IPS-20b (cell line): ENCODE results near the gene L1CAM.

Experiments used
- H3K27ac ChIP-seq: one replicate; pipeline ENCODE4 v1.5.1; 2013; ENCODE audit warnings: low read length
- H3K27me3 ChIP-seq: 2 replicates; pipeline ENCODE4 v1.6.1; 2013; ENCODE audit warnings: mild to moderate bottlenecking, low read length, inconsistent platforms; ENCODE audit not compliant: insufficient read depth
- H3K36me3 ChIP-seq: 2 replicates; pipeline ENCODE4 v1.6.1; 2013; ENCODE audit warnings: low read depth, mild to moderate bottlenecking, inconsistent platforms, low read length, moderate library complexity; ENCODE audit not compliant: insufficient read depth
- H3K4me1 ChIP-seq: 2 replicates; pipeline ENCODE4 v1.6.1; 2013; ENCODE audit warnings: mild to moderate bottlenecking, control low read depth, inconsistent platforms, low read length, moderate library complexity; ENCODE audit not compliant: insufficient read depth
- H3K4me3 ChIP-seq: 2 replicates; pipeline ENCODE4 v1.5.1; 2013; ENCODE audit warnings: mild to moderate bottlenecking, low read length, inconsistent platforms
- H3K9ac ChIP-seq: 2 replicates; pipeline ENCODE4 v1.6.1; 2013; ENCODE audit warnings: low read depth, mild to moderate bottlenecking, inconsistent platforms, low read length, moderate library complexity
- H3K9me3 ChIP-seq: 2 replicates; pipeline ENCODE4 v1.6.1; 2013; ENCODE audit warnings: mild to moderate bottlenecking, low read depth, low read length, inconsistent platforms; ENCODE audit not compliant: insufficient read depth

The L1CAM gene

DNA sequence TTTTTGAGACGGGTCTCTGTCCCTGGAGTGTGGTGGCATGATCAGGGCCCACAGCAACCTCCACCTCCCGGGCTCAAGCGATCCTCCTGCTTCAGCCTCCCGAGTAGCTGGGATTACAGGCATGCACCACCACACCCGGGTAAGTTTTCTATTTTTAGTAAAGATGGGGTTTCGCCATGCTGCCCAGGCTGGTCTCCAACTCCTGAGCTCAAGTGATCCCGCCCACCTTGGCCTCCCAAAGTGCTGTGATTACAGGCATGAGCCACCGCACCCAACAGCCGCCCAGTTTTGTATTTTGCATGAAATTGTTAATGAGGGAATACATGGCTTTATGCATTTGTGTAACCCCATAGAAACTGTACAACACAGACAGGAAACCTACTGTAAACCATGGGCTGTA lies 42.9 kb upstream of the L1CAM start:
- Histone ChIP-seq H3K36me3 (peaks cover 11% of the 10 kb centered on the region), H3K9ac (no peak overlapping the region), H3K4me1 (peaks cover 2% of the 10 kb centered on the region; the same call in 1 of the 2 replicates), H3K27ac (no peak overlapping the region), H3K27me3 (no peaks in the 10 kb centered on the region; the same call in 1 of the 2 replicates), H3K4me3 (0 out of 2 replicates have a peak overlapping the region, but pooled peaks have one; percentile 43), H3K9me3 (no peaks in the 10 kb centered on the region)

GRCh38 chrX:153927922-153928760 lies 42.2 kb upstream of the L1CAM start:
- peak overlapping the region; percentile 80 for H3K4me3 ChIP-seq
- peak overlapping the region; percentile 89 for H3K27ac ChIP-seq
- peak overlapping the region; percentile 88; the same call in 1 of the 2 replicates for H3K9ac ChIP-seq
- peaks cover 2% of the 10 kb centered on the region; the same call in 1 of the 2 replicates for H3K4me1 ChIP-seq
- H3K27me3 ChIP-seq, result no peaks in the 10 kb centered on the region; the same call in 1 of the 2 replicates
- H3K36me3 ChIP-seq, result peaks cover 10% of the 10 kb centered on the region
- no peaks in the 10 kb centered on the region for H3K9me3 ChIP-seq

DNA sequence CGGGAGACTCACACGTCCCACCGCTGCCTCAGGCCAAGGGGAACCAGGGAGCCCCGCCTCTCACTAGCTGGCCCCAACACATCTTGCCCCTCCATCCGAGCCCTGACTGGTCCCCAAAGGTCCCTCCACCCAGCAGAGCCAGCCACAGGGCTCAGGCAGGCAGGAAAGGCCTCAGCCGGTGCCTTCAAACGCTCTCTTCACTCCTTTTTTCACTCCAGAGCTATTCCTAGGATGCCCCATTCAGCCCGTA lies 41.6 kb upstream of the L1CAM start:
- H3K9me3 ChIP-seq, result no peaks in the 10 kb centered on the region
- H3K27me3 ChIP-seq, result no peaks in the 10 kb centered on the region; the same call in 1 of the 2 replicates
- H3K27ac ChIP-seq, result peak overlapping the region; percentile 89
- H3K4me1 ChIP-seq, result peaks cover 2% of the 10 kb centered on the region; the same call in 1 of the 2 replicates
- peak overlapping the region; percentile 88 for H3K9ac ChIP-seq
- peak overlapping the region; percentile 80 for H3K4me3 ChIP-seq
- peaks cover 4% of the 10 kb centered on the region for H3K36me3 ChIP-seq

DNA sequence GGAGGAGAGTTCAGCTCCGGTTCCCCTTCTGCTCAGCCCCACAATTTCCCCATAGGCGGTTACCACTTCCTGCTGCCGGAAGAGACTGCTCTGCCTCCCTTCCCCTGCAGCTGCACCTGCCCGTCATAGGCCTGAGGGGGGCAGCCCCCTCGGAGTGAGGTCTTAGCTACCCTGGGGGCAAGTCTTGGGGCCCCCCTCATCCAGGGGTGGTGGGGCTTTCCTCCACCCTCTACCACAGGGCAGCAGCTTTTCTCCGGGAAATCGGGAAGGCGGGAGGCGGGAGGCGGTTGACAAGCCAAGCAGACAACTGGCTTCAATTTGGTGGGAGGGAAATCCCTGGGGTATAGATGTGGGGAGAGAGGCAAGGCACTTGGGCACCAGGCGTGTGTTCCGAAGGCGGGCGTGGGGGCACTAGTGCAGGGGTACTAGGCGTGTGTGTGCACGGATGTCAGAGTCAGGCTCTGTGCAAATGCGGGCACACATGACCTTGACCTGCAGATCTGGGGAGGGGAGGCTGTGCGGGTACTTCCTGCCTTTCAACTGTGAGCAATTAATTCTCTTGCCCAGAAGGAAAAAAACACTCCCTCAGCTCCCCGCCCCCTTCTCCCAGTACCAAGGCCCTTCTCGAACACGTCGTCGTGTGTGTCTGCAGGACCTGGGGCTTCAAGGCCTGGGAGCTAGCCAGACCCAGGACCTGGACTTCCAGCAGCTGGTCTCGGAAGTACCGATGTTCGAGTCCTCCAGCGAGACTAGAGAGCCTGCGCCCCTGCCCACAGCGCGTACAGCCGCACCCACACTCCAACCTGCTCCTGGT lies 41.1 kb upstream of the L1CAM start:
- H3K9me3 ChIP-seq, result no peaks in the 10 kb centered on the region

DNA sequence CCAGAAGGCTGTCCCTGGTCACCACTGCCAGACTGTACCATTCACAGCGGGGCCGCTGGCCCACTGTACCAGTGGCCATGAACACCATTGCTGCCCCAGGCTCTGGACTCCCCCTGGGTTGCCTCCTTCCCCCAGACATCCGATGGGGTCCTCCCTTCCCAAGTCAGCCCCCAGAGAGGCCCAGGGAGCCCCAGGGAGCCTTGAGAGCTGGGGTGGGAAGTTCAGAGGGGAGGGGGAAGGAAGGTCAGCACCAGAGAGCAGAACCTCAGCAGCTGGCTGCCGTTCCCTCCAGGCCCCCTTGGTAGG lies 40.5 kb upstream of the L1CAM start:
- H3K9me3 ChIP-seq, result no peaks in the 10 kb centered on the region
- peak overlapping the region; percentile 58; the same call in 1 of the 2 replicates for H3K9ac ChIP-seq
- no peaks in the 10 kb centered on the region; the same call in 1 of the 2 replicates for H3K27me3 ChIP-seq
- peaks cover 4% of the 10 kb centered on the region; the same call in 1 of the 2 replicates for H3K36me3 ChIP-seq
- peaks cover 2% of the 10 kb centered on the region; the same call in 1 of the 2 replicates for H3K4me1 ChIP-seq
- H3K27ac ChIP-seq, result no peak overlapping the region
- H3K4me3 ChIP-seq, result peak overlapping the region; percentile 80

More for the DNA sequence above, 41.1 kb upstream of the L1CAM start:
- Histone ChIP-seq H3K4me3 (peak overlapping the region; percentile 80), H3K27ac (peak overlapping the region; percentile 89), H3K27me3 (no peaks in the 10 kb centered on the region; the same call in 1 of the 2 replicates), H3K4me1 (peaks cover 2% of the 10 kb centered on the region; the same call in 1 of the 2 replicates), H3K36me3 (peaks cover 4% of the 10 kb centered on the region), H3K9ac (peak overlapping the region; percentile 88)

DNA sequence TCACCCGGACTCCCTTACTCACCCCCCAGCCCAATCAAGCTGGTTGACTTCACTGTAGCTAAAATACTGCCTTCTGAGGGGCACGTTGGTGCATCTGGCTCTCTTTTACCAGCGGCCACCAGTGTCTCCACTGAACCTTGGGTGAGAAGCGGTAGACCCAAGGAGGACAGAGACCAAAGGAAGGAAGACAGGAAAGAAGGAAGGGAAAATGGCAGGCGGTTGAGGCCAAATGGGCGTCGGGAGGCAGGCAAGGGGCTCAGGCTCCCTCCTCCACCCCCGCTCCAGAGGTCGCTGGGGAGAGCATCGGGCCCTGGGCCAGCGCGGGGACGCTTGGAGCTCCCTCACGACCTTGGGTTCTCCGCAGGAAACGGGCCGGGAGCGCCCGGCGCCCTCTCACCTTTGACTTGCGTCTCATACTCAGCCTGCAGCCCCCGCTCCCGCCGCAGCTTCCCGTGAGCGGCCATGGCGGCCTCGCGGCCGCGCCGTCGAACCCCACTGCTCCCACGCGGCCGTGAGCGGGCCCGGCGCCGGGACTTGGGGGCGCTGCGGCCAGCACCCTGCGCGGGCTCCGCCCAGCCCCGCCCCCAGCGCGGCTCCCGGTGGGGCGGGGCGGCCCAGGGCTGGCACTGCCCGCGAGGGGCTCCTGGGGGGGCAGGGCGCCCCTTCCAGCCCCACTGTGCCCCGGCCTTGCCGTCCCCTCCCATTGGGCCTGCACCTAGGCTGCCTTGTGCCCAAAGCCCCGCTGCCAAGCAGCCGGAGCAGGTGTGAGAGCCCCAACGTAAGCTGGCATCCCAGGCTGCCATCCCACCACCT lies 40.0 kb upstream of the L1CAM start, which contains the start of gene ARHGAP4:
ARHGAP4 (minus strand) TSS at position 526 of the 813 bp plus-strand sequence; CDS start at position 464, 62 bp downstream.
- Histone ChIP-seq H3K36me3 (peaks cover 4% of the 10 kb centered on the region; the same call in 1 of the 2 replicates), H3K9ac (peak within 1 kb of the TSS; percentile 88; the same call in 1 of the 2 replicates), H3K9me3 (no peaks in the 10 kb centered on the region), H3K27me3 (no peaks in the 10 kb centered on the region; the same call in 1 of the 2 replicates), H3K4me3 (peak within 1 kb of the TSS; percentile 80), H3K27ac (peak within 1 kb of the TSS; percentile 89), H3K4me1 (peaks cover 2% of the 10 kb centered on the region; the same call in 1 of the 2 replicates)

DNA sequence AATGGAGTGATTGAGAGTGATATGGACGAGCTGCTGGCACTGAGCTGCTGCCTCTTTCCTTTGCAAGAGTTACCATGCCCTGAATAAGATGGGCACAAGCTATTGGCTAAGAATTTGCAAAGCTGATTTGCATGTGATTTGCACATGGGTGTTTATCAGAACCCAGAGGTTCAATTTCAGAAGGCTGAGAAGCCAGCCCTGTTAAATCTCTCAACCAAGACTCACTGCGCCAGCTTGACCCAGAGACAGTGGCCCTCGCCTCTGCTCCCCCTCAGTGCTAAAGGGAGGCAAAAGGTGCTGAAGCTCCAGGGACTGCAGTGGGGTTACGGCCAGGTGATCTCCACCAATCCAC lies 39.4 kb upstream of the L1CAM start:
- Histone ChIP-seq H3K27me3 (no peaks in the 10 kb centered on the region; the same call in 1 of the 2 replicates), H3K4me1 (peaks cover 2% of the 10 kb centered on the region; the same call in 1 of the 2 replicates), H3K9ac (peak overlapping the region; percentile 75; the same call in 1 of the 2 replicates), H3K27ac (no peak overlapping the region), H3K36me3 (peaks cover 4% of the 10 kb centered on the region; the same call in 1 of the 2 replicates), H3K4me3 (peak overlapping the region; percentile 73), H3K9me3 (no peaks in the 10 kb centered on the region)

DNA sequence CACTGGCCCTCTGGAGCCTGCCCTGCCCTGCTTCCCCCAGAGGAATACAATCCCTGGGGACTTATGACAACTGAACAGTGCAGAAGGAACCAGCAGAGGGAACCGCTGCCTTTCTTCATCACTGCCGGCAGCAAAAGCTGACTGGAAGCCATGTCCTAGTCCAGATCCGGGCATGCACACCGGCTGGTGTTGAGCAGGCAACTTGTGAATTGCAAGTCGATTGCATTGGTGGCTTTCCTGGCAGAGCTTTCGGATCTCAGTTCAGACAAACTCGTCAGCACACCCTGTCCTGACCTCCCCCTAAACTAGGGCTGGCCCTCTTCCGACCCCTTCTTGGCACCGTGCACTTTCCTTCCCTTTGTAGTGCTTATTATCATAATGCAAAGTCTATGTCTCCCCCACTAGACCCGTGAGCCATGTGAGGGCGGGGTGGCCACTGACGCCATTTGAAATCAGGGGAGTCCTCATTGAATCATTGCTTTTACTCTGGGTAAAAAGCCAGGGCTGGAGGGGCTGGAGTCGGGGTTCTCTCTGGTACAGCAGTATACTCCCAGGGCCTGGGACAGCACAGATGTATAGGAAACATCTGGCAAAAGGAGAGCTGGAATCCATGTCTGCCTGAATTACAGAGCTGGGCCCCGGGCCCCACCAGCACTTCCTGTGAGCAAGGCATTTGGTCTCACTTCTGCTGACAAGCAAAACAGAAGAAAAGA lies 38.3 kb upstream of the L1CAM start:
- H3K27me3 ChIP-seq, result no peaks in the 10 kb centered on the region; the same call in 1 of the 2 replicates

GRCh38 chrX:153922932-153923857 lies 37.2 kb upstream of the L1CAM start:
- Histone ChIP-seq H3K27me3 (no peaks in the 10 kb centered on the region; the same call in 1 of the 2 replicates), H3K4me3 (no peak overlapping the region), H3K36me3 (0 out of 2 replicates have a peak, but pooled peaks cover 5% of the 10 kb centered on the region), H3K4me1 (peaks cover 2% of the 10 kb centered on the region; the same call in 1 of the 2 replicates), H3K9ac (no peak overlapping the region), H3K27ac (no peak overlapping the region), H3K9me3 (no peaks in the 10 kb centered on the region)

More for the DNA sequence above, 38.3 kb upstream of the L1CAM start:
- Histone ChIP-seq H3K4me3 (no peak overlapping the region), H3K9me3 (no peaks in the 10 kb centered on the region), H3K36me3 (peaks cover 3% of the 10 kb centered on the region; the same call in 1 of the 2 replicates), H3K27ac (no peak overlapping the region), H3K4me1 (peaks cover 2% of the 10 kb centered on the region; the same call in 1 of the 2 replicates), H3K9ac (no peak overlapping the region)
